Measurements from ENCODE around the gene CXXC5. TPM values are rescaled to one million over a fixed set of nuclear protein-coding genes. Genes with fewer than 3 reads are reported as not detected.
A peak's percentile ranks its signal among the peaks of the same experiment; 100 is the strongest.

The CXXC5 gene
- polyA plus RNA-seq, 1 donor from 2014 or later = 24.4 TPM

- no peak overlapping the region for H3K27ac ChIP-seq (ENCODE audit: low read length)
Measured at GRCh38 chr5:139692148-139692547, 44.0 kb downstream of the CXXC5 start.

GRCh38 chr5:139692679-139693308 is 44.6 kb downstream of the CXXC5 start:
- Histone ChIP-seq H2AFZ (ENCODE audit: low read depth, low read length) (no peak overlapping the region), H3K79me2 (replicated peaks; ENCODE audit: insufficient read depth, low read length) (no peaks in the 10 kb centered on the region), H3K9me2 (ENCODE audit: insufficient read depth, low read length) (no peaks in the 10 kb centered on the region), H3K4me2 (ENCODE audit: low read length) (no peak overlapping the region), H3K36me3 (ENCODE audit: insufficient read depth, low read length) (no peaks in the 10 kb centered on the region), H4K20me1 (ENCODE audit: insufficient read depth) (no peaks in the 10 kb centered on the region), H3K27me3 (ENCODE audit: insufficient read depth, low read depth, low read length) (no peaks in the 10 kb centered on the region), H3K27ac (ENCODE audit: low read length) (peak overlapping the region; percentile 31), H3K9me3 (ENCODE audit: low read length) (no peaks in the 10 kb centered on the region), H3F3A (ENCODE audit: insufficient read depth, low read length, poor library complexity, severe bottlenecking) (no peaks in the 10 kb centered on the region), H3K9ac (ENCODE audit: low read length) (peak overlapping the region; percentile 12), H3K4me3 (ENCODE audit: low read length) (no peak overlapping the region)
- TF ChIP-seq SMC3 (conservative IDR thresholded peaks at IDR 0.05; ENCODE audit: poor library complexity) = no peak
- TF ChIP-seq CTCF (IDR thresholded peaks at IDR 0.05; ENCODE audit: poor library complexity, severe bottlenecking) = no peak
- no peak for TF ChIP-seq REST (IDR thresholded peaks at IDR 0.05; ENCODE audit: borderline replicate concordance)
- no peak for TF ChIP-seq EP300 (conservative IDR thresholded peaks at IDR 0.05; ENCODE audit: poor library complexity, severe bottlenecking)
- TF ChIP-seq POLR2AphosphoS5 (IDR thresholded peaks at IDR 0.05) = no peak
- no peak for TF ChIP-seq RAD21 (conservative IDR thresholded peaks at IDR 0.05)

More at GRCh38 chr5:139692148-139692547, 44.0 kb downstream of the CXXC5 start:
- TF ChIP-seq EZH2 (IDR thresholded peaks at IDR 0.05; ENCODE audit: borderline replicate concordance, insufficient read depth, low read length, poor library complexity, severe bottlenecking) = no peak
- no peak for TF ChIP-seq POLR2AphosphoS5 (IDR thresholded peaks at IDR 0.05)
- TF ChIP-seq CTCF (IDR thresholded peaks at IDR 0.05; ENCODE audit: poor library complexity, severe bottlenecking) = no peak
- TF ChIP-seq REST (IDR thresholded peaks at IDR 0.05; ENCODE audit: borderline replicate concordance) = no peak
- no peak for TF ChIP-seq TAF1 (IDR thresholded peaks at IDR 0.05; ENCODE audit: low read depth)
- no peak for TF ChIP-seq MXI1 (conservative IDR thresholded peaks at IDR 0.05; ENCODE audit: poor library complexity, severe bottlenecking)
- TF ChIP-seq RAD21 (conservative IDR thresholded peaks at IDR 0.05) = no peak
- TF ChIP-seq EP300 (conservative IDR thresholded peaks at IDR 0.05; ENCODE audit: poor library complexity, severe bottlenecking) = no peak
- TF ChIP-seq SMC3 (conservative IDR thresholded peaks at IDR 0.05; ENCODE audit: poor library complexity) = no peak
- Histone ChIP-seq H3K27me3 (ENCODE audit: insufficient read depth, low read depth, low read length) (no peaks in the 10 kb centered on the region), H3K9ac (ENCODE audit: low read length) (no peak overlapping the region), H3K79me2 (replicated peaks; ENCODE audit: insufficient read depth, low read length) (no peaks in the 10 kb centered on the region), H3F3A (ENCODE audit: insufficient read depth, low read length, poor library complexity, severe bottlenecking) (no peaks in the 10 kb centered on the region), H3K4me3 (ENCODE audit: low read length) (no peak overlapping the region), H3K9me2 (ENCODE audit: insufficient read depth, low read length) (no peaks in the 10 kb centered on the region), H4K20me1 (ENCODE audit: insufficient read depth) (no peaks in the 10 kb centered on the region), H3K4me2 (ENCODE audit: low read length) (no peak overlapping the region), H3K9me3 (ENCODE audit: low read length) (no peaks in the 10 kb centered on the region), H2AFZ (ENCODE audit: low read depth, low read length) (no peak overlapping the region), H3K36me3 (ENCODE audit: insufficient read depth, low read length) (no peaks in the 10 kb centered on the region)

All from neural cell (in vitro differentiated cells).